ENCODE data around the gene CCL26.
"Not testable (repeated sequence)": the region's sequence is repeated elsewhere in the genome, so short reads cannot be mapped to it uniquely, and the experiment has no call there.

Gene CCL26

GRCh38 chr7:75723444-75723843 lies 48.6 kb downstream of the CCL26 start:
- TF ChIP-seq GATA1 (IDR thresholded peaks at IDR 0.05; ENCODE audit: low read depth, low read length) (no peak), POLR2A (IDR thresholded peaks at IDR 0.05; ENCODE audit: low read length) (no peak)
- no peak for DNase-seq

- DNase-seq, result no peak
- TF ChIP-seq GATA1 (IDR thresholded peaks at IDR 0.05; ENCODE audit: low read depth, low read length) (no peak), POLR2A (IDR thresholded peaks at IDR 0.05; ENCODE audit: low read length) (no peak)
Measured at GRCh38 chr7:75722373-75722772, 49.6 kb downstream of the CCL26 start.

GRCh38 chr7:75721922-75722321 lies 50.1 kb downstream of the CCL26 start:
- not testable (repeated sequence) for DNase-seq

GRCh38 chr7:75721426-75721825 lies 50.6 kb downstream of the CCL26 start:
- no peak for DNase-seq
- TF ChIP-seq POLR2A (IDR thresholded peaks at IDR 0.05; ENCODE audit: low read length) (no peak), GATA1 (IDR thresholded peaks at IDR 0.05; ENCODE audit: low read depth, low read length) (no peak)

- DNase-seq, result no peak
- TF ChIP-seq GATA1 (IDR thresholded peaks at IDR 0.05; ENCODE audit: low read depth, low read length) (no peak), POLR2A (IDR thresholded peaks at IDR 0.05; ENCODE audit: low read length) (no peak)
Measured at GRCh38 chr7:75719626-75720025, 52.4 kb downstream of the CCL26 start.

Data from erythroblast (primary cell).